ENCODE measurements around the gene SHOC2.
"Not testable (repeated sequence)": the region's sequence is repeated elsewhere in the genome, so short reads cannot be mapped to it uniquely, and the experiment has no call there.

SHOC2 gene

DNA sequence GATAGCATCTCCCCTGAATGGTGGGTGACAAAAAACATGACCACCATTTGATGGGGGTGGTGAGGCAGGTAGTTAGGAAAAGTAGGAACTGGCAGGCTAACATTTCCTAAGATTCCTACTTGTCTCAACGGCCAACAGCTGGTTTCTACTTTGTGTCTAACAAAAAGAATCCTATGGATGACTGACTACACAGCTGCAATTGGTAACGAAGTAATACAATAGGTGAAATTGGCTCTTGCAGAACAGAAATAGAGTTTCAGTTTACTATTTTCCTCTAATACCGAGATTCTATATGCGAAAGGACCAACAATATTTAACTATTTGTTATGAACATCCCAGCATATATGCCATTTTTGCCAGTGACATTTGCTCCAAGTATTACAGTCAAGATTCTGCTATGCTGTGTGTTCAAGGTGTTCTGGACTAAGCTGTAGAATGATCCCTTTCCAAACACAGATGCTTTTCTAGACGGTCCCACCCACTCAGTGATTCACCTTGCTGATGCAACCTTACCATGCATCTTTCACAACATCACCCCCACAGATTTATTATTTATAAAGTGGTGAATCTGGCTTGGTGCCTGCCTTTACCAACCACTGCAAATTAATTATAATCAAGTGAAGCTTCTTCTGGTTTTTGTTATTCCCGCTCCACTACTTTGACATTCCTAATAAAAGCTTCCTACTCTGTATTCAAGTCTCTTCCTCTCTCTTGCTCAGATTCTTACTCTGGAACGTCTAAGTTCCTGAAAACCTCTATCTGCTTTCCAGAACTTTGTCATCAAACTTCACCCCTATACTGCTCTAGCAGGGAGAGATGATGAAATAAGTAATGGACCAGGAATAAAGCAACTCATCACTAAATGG lies 17.2 kb upstream of the SHOC2 start:
- no peak for DNase-seq (ENCODE audit: low read depth)
- H3K4me3 ChIP-seq (ENCODE audit: low read depth, low read length), result no peak overlapping the region

DNA sequence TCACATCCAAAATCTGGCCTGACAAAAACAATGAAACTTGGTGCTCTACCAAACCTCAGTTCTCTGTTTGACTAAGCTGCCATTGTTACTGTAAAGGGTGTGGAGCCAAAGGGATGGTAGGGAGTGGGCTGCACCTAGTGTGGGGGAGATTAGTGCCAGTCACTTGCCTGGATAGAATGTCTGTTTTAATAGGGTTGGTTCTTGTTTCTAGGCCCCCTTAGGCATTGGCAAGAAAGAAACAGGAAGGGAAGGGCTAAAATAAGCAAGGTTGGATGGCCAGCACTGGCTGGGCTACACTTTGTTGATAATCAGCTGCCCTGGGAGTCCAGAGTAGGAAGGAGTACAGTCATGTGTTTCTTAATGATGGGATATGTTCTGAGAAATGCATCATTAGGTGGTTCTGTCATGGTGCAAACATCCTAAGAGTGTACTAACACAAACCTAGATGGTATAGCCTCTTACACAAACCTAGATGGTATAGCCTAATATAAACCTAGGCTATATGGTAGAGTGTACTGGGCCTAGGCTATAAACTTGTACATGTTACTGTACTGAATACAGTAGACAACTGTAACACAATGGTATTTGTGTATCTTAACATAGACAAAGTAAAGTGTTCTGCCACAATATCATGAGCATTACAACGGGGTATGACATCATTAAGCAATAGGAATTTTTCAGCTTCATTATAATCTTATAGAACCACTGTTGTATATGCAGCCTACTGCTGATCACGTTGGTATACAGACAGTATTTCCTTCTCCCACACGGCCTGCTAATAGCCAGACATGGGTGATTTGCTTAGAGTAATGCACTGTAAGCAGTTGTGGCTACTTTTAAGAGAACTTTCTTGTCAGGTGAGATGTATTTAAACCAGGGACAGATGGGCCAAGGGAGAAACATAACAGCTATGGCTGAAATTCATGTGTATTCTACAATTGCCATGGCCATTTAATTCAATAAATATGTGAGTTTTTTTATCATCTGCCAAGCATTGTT lies 15.8 kb upstream of the SHOC2 start:
- no peak for DNase-seq (ENCODE audit: low read depth)
- no peak overlapping the region for H3K4me3 ChIP-seq (ENCODE audit: low read depth, low read length)
- TF ChIP-seq, protein P1, sequence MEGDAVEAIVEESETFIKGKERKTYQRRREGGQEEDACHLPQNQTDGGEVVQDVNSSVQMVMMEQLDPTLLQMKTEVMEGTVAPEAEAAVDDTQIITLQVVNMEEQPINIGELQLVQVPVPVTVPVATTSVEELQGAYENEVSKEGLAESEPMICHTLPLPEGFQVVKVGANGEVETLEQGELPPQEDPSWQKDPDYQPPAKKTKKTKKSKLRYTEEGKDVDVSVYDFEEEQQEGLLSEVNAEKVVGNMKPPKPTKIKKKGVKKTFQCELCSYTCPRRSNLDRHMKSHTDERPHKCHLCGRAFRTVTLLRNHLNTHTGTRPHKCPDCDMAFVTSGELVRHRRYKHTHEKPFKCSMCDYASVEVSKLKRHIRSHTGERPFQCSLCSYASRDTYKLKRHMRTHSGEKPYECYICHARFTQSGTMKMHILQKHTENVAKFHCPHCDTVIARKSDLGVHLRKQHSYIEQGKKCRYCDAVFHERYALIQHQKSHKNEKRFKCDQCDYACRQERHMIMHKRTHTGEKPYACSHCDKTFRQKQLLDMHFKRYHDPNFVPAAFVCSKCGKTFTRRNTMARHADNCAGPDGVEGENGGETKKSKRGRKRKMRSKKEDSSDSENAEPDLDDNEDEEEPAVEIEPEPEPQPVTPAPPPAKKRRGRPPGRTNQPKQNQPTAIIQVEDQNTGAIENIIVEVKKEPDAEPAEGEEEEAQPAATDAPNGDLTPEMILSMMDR (IDR thresholded peaks at IDR 0.05; ENCODE audit: low read depth, low read length, missing control alignments), result no peak

More for the DNA sequence above, 17.2 kb upstream of the SHOC2 start:
- TF ChIP-seq, protein P1 (IDR thresholded peaks at IDR 0.05; ENCODE audit: low read depth, low read length, missing control alignments), result no peak

DNA sequence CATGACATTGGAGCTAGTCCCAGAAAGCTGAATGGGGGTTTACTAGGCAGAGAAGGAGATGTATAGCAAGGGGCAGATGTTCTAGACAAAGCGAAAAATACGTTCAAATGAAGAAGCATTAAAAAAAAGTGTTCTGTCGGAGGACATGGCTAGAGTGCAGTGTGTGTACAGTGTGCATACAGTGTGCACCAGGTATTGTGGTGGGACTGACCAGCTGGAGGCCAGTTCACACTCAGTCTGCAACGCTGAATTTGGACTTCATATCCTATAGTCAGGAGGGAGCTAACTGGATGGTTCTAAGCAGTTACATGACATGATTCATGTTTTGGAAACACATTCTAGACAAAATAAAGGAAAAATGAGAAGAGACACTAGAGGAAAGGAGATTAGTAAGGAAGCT lies 9.3 kb upstream of the SHOC2 start:
- DNase-seq (ENCODE audit: low read depth), result no peak
- TF ChIP-seq, protein P1 (IDR thresholded peaks at IDR 0.05; ENCODE audit: low read depth, low read length, missing control alignments), result no peak
- H3K4me3 ChIP-seq (ENCODE audit: low read depth, low read length), result no peak overlapping the region

DNA sequence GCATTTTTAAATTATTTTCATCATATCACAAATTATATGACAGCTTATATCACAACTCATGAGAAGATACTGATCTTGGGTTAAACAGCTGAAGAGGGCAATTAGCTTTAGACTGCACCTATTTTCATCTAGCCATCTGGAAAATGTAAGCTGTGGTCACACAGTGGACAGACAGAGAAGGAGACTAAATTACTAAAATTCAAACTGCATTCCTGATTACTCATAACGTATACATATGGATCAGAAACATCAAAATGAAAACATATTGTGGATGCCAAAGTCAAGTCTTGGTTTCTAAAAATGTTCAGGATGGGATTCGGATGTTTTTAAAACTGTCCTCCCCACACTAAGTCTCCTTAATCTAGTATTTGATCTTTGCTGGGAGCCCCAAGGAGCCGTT lies 7.0 kb upstream of the SHOC2 start:
- no peak for DNase-seq (ENCODE audit: low read depth)
- TF ChIP-seq, protein P1 (IDR thresholded peaks at IDR 0.05; ENCODE audit: low read depth, low read length, missing control alignments), result no peak
- H3K4me3 ChIP-seq (ENCODE audit: low read depth, low read length), result no peak overlapping the region

DNA sequence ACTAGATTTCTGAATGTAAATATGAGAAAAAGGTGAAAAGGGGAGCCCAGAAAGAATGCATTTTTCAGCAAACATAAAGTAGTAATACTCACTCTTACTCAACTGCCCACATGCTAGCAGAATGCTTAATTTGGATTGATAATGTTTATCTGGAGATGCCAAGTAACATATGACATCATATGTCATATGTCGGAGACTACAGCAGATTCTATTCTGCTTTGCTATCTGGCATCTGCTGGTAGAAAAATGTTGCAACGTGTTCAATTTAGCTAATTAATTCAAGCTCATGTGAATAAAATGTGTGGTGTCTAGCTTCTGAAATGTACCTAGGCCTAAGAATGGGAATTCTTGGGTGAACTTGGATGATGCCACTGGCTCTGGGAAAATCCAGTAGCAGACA lies 5.0 kb upstream of the SHOC2 start:
- H3K4me3 ChIP-seq (ENCODE audit: low read depth, low read length), result no peak overlapping the region
- TF ChIP-seq, protein P1 (IDR thresholded peaks at IDR 0.05; ENCODE audit: low read depth, low read length, missing control alignments), result no peak
- no peak for DNase-seq (ENCODE audit: low read depth)

DNA sequence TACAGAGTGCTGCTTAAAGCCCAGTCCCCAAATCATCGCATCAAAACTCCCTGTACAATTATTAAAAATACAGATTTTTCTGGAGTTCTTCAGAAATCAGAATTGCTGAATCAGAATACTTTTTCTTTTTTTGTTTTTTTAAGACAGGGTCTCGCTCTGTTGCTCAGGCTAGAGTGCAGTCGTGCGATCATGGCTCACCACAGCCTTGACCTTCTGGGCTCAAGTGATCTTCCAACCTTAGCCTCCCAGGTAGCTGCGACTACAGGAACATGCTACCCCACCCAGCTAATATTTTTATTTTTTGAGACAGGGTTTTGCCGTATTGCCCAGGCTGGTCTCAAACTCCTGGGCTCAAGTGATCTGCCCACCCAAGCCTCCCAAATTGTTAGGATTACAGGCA lies 4.4 kb upstream of the SHOC2 start:
- no peak for DNase-seq (ENCODE audit: low read depth)
- H3K4me3 ChIP-seq (ENCODE audit: low read depth, low read length), result no peak overlapping the region
- TF ChIP-seq, protein P1 (IDR thresholded peaks at IDR 0.05; ENCODE audit: low read depth, low read length, missing control alignments), result no peak

DNA sequence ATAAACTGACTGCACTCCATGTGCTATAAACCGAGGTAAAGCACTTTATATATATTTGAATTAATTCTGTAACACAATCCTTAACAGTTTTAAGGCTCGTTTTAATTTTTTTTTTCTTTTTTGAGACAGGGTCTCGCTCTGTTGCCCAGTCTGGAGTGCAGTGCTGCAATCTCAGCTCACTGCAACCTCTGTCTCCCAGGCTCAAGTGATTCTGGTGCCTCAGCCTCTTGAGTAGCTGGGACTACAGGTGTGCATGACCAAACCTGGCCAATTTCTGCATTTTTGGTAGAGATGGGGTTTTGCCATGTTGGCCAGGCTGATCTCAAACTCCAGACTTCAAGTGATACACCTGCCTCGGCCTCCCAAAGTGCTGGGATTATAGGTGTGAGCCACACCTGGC lies 3.8 kb upstream of the SHOC2 start:
- H3K4me3 ChIP-seq (ENCODE audit: low read depth, low read length); DNase-seq (ENCODE audit: low read depth): not testable (repeated sequence)
